CD4-positive, alpha-beta T cell (primary cell): ENCODE data around the gene CACNA2D1. TPM values are rescaled to one million over a fixed set of nuclear protein-coding genes. Genes with fewer than 3 reads are reported as not detected.

Experiments used
- ATAC-seq: fragments of 200-7000 bp; cut with Tn5 transposase; one replicate; pipeline ENCODE4 v1.10.0; 2022; ENCODE audit warnings: mild to moderate bottlenecking; ENCODE audit not compliant: poor library complexity
- CTCF ChIA-PET: fragments of 350-600 bp; sonication (Branson Sonifier 250); formaldehyde crosslinking; loops from one replicate; lab custom pipeline; 2021; ENCODE audit warnings: antibody characterized with exemption, inconsistent platforms; lab: Charles Lee
- POLR2A ChIA-PET: fragments of 350-600 bp; sonication (Branson Sonifier 250); formaldehyde crosslinking; loops from one replicate; lab custom pipeline; 2021; ENCODE audit warnings: antibody characterized with exemption, inconsistent platforms; lab: Charles Lee
- DNase-seq, 14 experiments: peaks; one replicate each; pipeline ENCODE4 v3.0.0-alpha.2; 2013 to 2020; ENCODE audit warnings: mixed read lengths in 2 of 14
- H3K27ac ChIP-seq, 2 donors: one replicate each; pipeline versions ENCODE4 v1.5.1 to v1.7.0; 2013; ENCODE audit warnings: low read length in 2 of 2, low read depth in 1 of 2, mild to moderate bottlenecking in 1 of 2
- H3K27me3 ChIP-seq, 2 experiments: 1 replicate in 1 of 2; 2 replicates in 1 of 2; pipeline versions ENCODE4 v1.6.1 to v1.7.0; 2013; ENCODE audit warnings: low read length in 2 of 2, control low read depth in 1 of 2, mild to moderate bottlenecking in 1 of 2, moderate library complexity in 1 of 2; ENCODE audit not compliant: insufficient read depth in 2 of 2, control insufficient read depth in 1 of 2
- H3K36me3 ChIP-seq: one replicate; pipeline ENCODE4 v1.6.1; 2013; ENCODE audit warnings: low read length, control low read depth; ENCODE audit not compliant: insufficient read depth
- H3K4me1 ChIP-seq: one replicate; pipeline ENCODE4 v1.6.1; 2013; ENCODE audit warnings: low read length, control low read depth; ENCODE audit not compliant: insufficient read depth
- H3K4me3 ChIP-seq: one replicate; pipeline ENCODE4 v1.5.1; 2013; ENCODE audit warnings: mild to moderate bottlenecking, low read length, moderate library complexity
- H3K9me3 ChIP-seq, 2 experiments: 1 replicate in 1 of 2; 2 replicates in 1 of 2; pipeline versions ENCODE4 v1.6.1 to v1.7.0; 2013; ENCODE audit warnings: low read length in 2 of 2, mild to moderate bottlenecking in 2 of 2, control low read depth in 1 of 2, moderate library complexity in 1 of 2; ENCODE audit not compliant: control insufficient read depth in 1 of 2, insufficient read depth in 1 of 2
- H3K27ac Mint-ChIP-seq: one replicate; pipeline ENCODE4 v1.8.0; 2020; ENCODE audit warnings: mixed read lengths
- H3K27me3 Mint-ChIP-seq: one replicate; pipeline ENCODE4 v1.8.0; 2021; ENCODE audit warnings: mixed read lengths
- H3K36me3 Mint-ChIP-seq: one replicate; pipeline ENCODE4 v1.8.0; 2021; ENCODE audit warnings: low read depth, mixed read lengths
- H3K4me1 Mint-ChIP-seq: one replicate; pipeline ENCODE4 v1.8.0; 2021; ENCODE audit warnings: low read depth, mixed read lengths
- H3K4me3 Mint-ChIP-seq: one replicate; pipeline ENCODE4 v1.8.0; 2020; ENCODE audit warnings: mild to moderate bottlenecking, mixed read lengths
- H3K9me3 Mint-ChIP-seq: one replicate; pipeline ENCODE4 v1.8.0; 2020; ENCODE audit warnings: mixed read lengths
- CTCF ChIP-seq: fragments of 200-600 bp; IDR thresholded peaks from one replicate; pipeline ENCODE4 v1.8.0; 2022; ENCODE audit warnings: antibody characterized with exemption, mild to moderate bottlenecking
- intact Hi-C, 2 experiments: fragments of 100-400 bp; cut with DNase I in 1 of 2; cut with micrococcal nuclease in 1 of 2; formaldehyde crosslinking; loops; one replicate each; pipeline versions ENCODE4 v1.15.1 to v1.9.0; 2023 to 2025; cut with DNase I, micrococcal nuclease
- total RNA-seq, 174 experiments: library from RNA in 2 of 174; stranded (reverse) in 2 of 174; gene quantifications; one replicate each; pipeline ENCODE4 v1.2.3 and lab custom pipeline; 2021 to 2026

The CACNA2D1 gene
- total RNA-seq, 2 experiments from 2014 or later: not detected

- H3K27me3 Mint-ChIP-seq: no peaks in the 10 kb centered on the region
- DNase-seq (no peak), ATAC-seq (no peak)
- TF ChIP-seq CTCF: no peak
- ChIA-PET CTCF (no interaction called here), POLR2A (no interaction called here)
- no peaks in the 10 kb centered on the region for H3K36me3 Mint-ChIP-seq
- Histone ChIP-seq H3K27me3 (no peaks in the 10 kb centered on the region), H3K9me3 (peaks cover 0 to 8% of the 10 kb centered on the region in 2 experiments), H3K36me3 (no peaks in the 10 kb centered on the region), H3K4me1 (no peaks in the 10 kb centered on the region), H3K27ac (no peak overlapping the region), H3K4me3 (no peak overlapping the region)
- H3K4me1 Mint-ChIP-seq: no peaks in the 10 kb centered on the region
- intact Hi-C loops: no loop called here
- no peak overlapping the region for H3K27ac Mint-ChIP-seq
- H3K9me3 Mint-ChIP-seq: peaks cover 5% of the 10 kb centered on the region
- no peak overlapping the region for H3K4me3 Mint-ChIP-seq
Observed at GRCh38 chr7:82128546-82128945, 315.0 kb downstream of the CACNA2D1 start.

GRCh38 chr7:82126576-82126975, 317.0 kb downstream of the CACNA2D1 start:
- Mint-ChIP-seq H3K27me3 (no peaks in the 10 kb centered on the region), H3K4me1 (no peaks in the 10 kb centered on the region), H3K4me3 (no peak overlapping the region), H3K36me3 (no peaks in the 10 kb centered on the region), H3K9me3 (peaks cover 2% of the 10 kb centered on the region), H3K27ac (no peak overlapping the region)
- Histone ChIP-seq H3K4me3 (no peak overlapping the region), H3K4me1 (no peaks in the 10 kb centered on the region), H3K36me3 (no peaks in the 10 kb centered on the region), H3K27me3 (no peaks in the 10 kb centered on the region), H3K9me3 (peaks cover 0 to 8% of the 10 kb centered on the region in 2 experiments), H3K27ac (no peak overlapping the region)
- intact Hi-C loops: no loop called here
- no peak for ATAC-seq
- CTCF ChIA-PET: no interaction called here
- DNase-seq: no peak
- no peak for TF ChIP-seq CTCF
- POLR2A ChIA-PET: no interaction called here

- ATAC-seq (no peak), DNase-seq (no peak)
- Mint-ChIP-seq H3K27ac (no peak overlapping the region), H3K27me3 (no peaks in the 10 kb centered on the region), H3K9me3 (peaks cover 2% of the 10 kb centered on the region), H3K4me3 (no peak overlapping the region), H3K4me1 (no peaks in the 10 kb centered on the region), H3K36me3 (no peaks in the 10 kb centered on the region)
- TF ChIP-seq CTCF: no peak
- no peak overlapping the region for H3K27ac ChIP-seq
- H3K36me3 ChIP-seq: no peaks in the 10 kb centered on the region
- CTCF ChIA-PET: no interaction called here
- POLR2A ChIA-PET: no interaction called here
- no peaks in the 10 kb centered on the region for H3K27me3 ChIP-seq
- H3K9me3 ChIP-seq: peaks cover 0 to 3% of the 10 kb centered on the region in 2 experiments
- H3K4me1 ChIP-seq: no peaks in the 10 kb centered on the region
- intact Hi-C loops: no loop called here
- no peak overlapping the region for H3K4me3 ChIP-seq
Observed at GRCh38 chr7:82124445-82124844, 319.1 kb downstream of the CACNA2D1 start.
